HL-60 (cell line): ENCODE data around the gene MYLK3.
A peak's percentile ranks its signal among the peaks of the same experiment; 100 is the strongest.

ENCODE experiments used
- DNase-seq, 2 experiments: peaks; one replicate each; pipeline ENCODE4 v3.0.0-alpha.2; 2010 to 2020; ENCODE audit warnings: low read depth in 1 of 2, low spot score in 1 of 2
- H3K27ac ChIP-seq: fragments of 250-450 bp; sonication (Bioruptor Pico); replicated peaks from 2 replicates; pipeline ENCODE4 v1.5.1; 2020; ENCODE audit warnings: mild to moderate bottlenecking, moderate library complexity
- H3K27me3 ChIP-seq: fragments of 250-450 bp; sonication (Bioruptor Pico); 2 replicates; pipeline ENCODE4 v1.5.1; 2021; ENCODE audit warnings: mild to moderate bottlenecking, moderate library complexity; ENCODE audit not compliant: insufficient read depth, poor library complexity, severe bottlenecking
- H3K4me3 ChIP-seq: replicated peaks from 2 replicates; pipeline ENCODE4 v1.5.1; 2011; ENCODE audit warnings: mild to moderate bottlenecking, control low read depth, low read length; ENCODE audit not compliant: insufficient read depth
- CTCF ChIP-seq: IDR thresholded peaks from one replicate; pipeline ENCODE4 v1.5.1; 2011; ENCODE audit warnings: low read length, control low read depth, inconsistent platforms; ENCODE audit not compliant: insufficient read depth
- GABPA ChIP-seq: IDR thresholded peaks from 2 replicates; pipeline ENCODE4 v1.6.1; 2012; ENCODE audit warnings: low read depth
- POLR2AphosphoS5 ChIP-seq: IDR thresholded peaks from 2 replicates; pipeline ENCODE4 v1.6.1; 2012; ENCODE audit warnings: low read depth
- REST ChIP-seq: IDR thresholded peaks from 2 replicates; pipeline ENCODE4 v1.6.1; 2012; ENCODE audit warnings: low read depth; ENCODE audit not compliant: insufficient replicate concordance
- SPI1 ChIP-seq: IDR thresholded peaks from 2 replicates; pipeline ENCODE4 v1.6.1; 2012; ENCODE audit warnings: low read depth, mild to moderate bottlenecking, borderline replicate concordance

MYLK3 gene

GRCh38 chr16:46713634-46714033 is 34.5 kb downstream of the MYLK3 start:
- Histone ChIP-seq H3K27me3 (no peaks in the 10 kb centered on the region), H3K27ac (0 out of 2 replicates have a peak overlapping the region, but pooled peaks have one; percentile 12), H3K4me3 (no peak overlapping the region)
- DNase-seq, result no peak
- TF ChIP-seq GABPA (no peak), REST (no peak), CTCF (no peak), SPI1 (no peak), POLR2AphosphoS5 (no peak)

GRCh38 chr16:46712911-46713310 is 35.2 kb downstream of the MYLK3 start:
- no peak overlapping the region for H3K4me3 ChIP-seq
- TF ChIP-seq SPI1 (peak; percentile 33; the same call in 1 of the 2 replicates), GABPA (no peak), POLR2AphosphoS5 (no peak), CTCF (no peak), REST (no peak)

GRCh38 chr16:46711106-46712058 is 36.8 kb downstream of the MYLK3 start:
- Histone ChIP-seq H3K27me3 (no peaks in the 10 kb centered on the region), H3K27ac (no peak overlapping the region), H3K4me3 (no peak overlapping the region)
- DNase-seq, result peak in 1 of 2 experiments; percentile 39
- no peak for TF ChIP-seq POLR2AphosphoS5

More at GRCh38 chr16:46712911-46713310, 35.2 kb downstream of the MYLK3 start:
- Histone ChIP-seq H3K27ac (peak overlapping the region; percentile 8; the same call in 1 of the 2 replicates), H3K27me3 (no peaks in the 10 kb centered on the region)
- peak in 1 of 2 experiments; percentile 44 for DNase-seq

GRCh38 chr16:46709469-46710005 is 38.6 kb downstream of the MYLK3 start:
- Histone ChIP-seq H3K4me3 (no peak overlapping the region), H3K27me3 (no peaks in the 10 kb centered on the region), H3K27ac (no peak overlapping the region)
- DNase-seq, result no peak
- TF ChIP-seq SPI1 (0 out of 2 replicates have a peak, but pooled peaks have one; percentile 14), CTCF (no peak), GABPA (no peak)
